Cerebellar cortex (tissue), 1 donor: ENCODE data around the gene THEM5.
"Not testable (repeated sequence)": the region's sequence is repeated elsewhere in the genome, so short reads cannot be mapped to it uniquely, and the experiment has no call there.

Experiments
- DNase-seq: peaks from one replicate; pipeline ENCODE4 v3.0.0-alpha.2; 2015; ENCODE audit warnings: low spot score

Gene THEM5, protein sequence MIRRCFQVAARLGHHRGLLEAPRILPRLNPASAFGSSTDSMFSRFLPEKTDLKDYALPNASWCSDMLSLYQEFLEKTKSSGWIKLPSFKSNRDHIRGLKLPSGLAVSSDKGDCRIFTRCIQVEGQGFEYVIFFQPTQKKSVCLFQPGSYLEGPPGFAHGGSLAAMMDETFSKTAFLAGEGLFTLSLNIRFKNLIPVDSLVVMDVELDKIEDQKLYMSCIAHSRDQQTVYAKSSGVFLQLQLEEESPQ

GRCh38 chr1:151853411-151853943 is at the start of gene THEM5:
THEM5 (minus strand) TSS chr1:151853712; CDS start chr1:151853565, 147 bp downstream.
- no peak for DNase-seq

DNA sequence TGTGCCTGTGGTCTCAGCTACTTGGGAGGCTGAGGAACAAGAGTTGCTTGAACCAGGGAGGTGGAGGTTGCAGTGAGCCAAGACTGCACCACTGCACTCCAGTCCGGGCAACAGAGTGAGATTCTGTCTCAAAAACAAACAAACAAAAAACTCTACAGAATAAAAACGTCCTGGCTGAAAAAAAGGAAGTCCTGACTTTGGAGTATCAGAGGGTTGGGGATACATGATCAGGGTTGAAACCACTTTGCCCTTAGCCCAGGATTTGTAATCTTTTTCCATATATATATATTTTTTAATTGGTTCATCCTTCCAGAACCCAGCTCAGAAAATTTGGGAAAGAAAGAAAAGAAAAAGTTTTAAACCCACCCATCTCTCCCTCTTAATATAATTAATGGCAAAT is 49.3 kb upstream of the THEM5 start:
- DNase-seq: no peak

- not testable (repeated sequence) for DNase-seq
Measured at GRCh38 chr1:151900804-151901203, 47.3 kb upstream of the THEM5 start.

DNA sequence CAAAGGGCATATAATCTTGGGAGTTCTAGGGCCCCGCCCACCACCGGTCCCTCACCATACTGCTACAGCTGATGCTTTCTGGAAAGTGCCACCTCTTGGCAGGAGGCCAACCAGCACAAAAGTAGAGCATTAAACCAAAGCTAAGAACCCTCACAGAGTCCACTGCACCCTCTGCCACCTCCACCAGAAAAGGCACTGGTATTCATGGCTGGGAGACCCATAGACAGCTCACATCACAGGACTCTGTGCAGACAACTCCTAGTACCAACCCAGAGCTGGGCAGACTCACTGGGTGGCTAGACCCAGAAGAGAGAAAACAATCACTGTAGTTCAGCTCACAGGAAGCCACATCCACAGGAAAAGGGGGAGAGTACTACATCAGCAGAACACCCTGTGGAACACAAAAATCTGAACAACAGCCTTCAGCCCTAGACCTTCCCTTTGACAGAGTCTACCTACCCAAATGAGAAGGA is 45.0 kb upstream of the THEM5 start:
- no peak for DNase-seq

DNA sequence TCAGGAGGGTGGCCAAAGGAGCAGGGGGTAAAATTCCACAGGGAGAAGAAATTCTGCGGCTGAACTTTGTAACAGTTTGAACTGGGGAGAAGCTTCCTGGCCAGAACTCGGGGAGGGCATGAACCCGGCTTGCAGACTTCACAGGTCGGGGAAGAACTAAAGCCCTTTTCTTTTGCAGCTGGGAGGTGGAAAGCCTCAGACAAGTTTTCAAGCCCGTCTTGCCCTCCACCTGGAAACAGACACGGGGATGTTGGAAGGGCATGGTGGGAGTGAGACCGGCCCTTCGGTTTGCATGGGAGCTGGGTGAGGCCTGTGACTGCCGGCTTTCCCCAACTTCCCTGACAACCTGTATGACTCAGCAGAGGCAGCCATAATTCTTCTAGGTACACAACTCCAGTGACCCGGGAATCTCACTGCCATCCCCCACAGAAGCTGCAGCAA is 44.5 kb upstream of the THEM5 start:
- DNase-seq: no peak

DNA sequence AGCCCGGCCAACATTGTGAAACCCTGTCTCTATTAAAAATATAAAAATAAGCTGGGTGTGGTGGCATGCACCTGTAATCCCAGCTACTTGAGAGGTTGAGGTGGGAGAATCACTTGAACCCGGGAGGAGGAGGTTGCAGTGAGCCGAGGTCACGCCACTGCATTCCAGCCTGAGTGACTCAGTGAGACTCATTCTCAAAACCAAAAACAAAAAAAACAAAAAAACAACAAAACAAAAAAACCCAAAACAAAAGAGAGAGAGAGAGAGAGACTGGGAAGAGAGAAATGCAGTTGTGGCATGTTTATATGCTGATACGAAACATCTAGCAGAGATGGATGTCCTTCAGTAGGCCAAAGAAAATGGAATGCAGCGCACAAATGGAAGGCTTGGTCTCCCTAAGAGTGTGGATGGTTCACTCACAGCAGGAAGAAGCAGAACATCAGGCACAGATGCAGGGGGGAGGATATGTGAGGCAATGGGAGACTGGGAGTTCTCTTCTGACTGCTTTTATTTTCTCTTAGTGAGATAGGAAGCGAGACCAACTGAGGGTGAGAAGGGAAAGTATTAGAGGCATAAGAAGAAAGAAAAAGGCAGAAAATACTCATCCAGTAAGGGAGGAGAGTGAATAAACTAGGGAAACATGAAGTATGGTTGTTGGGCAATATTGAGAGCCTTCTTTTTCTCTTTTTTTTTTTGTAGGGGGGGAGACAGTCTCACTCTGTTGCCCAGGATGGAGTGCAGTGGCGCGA is 39.8 kb upstream of the THEM5 start:
- DNase-seq: no peak

- no peak for DNase-seq
Measured at GRCh38 chr1:151892190-151892589, 38.7 kb upstream of the THEM5 start.

DNA sequence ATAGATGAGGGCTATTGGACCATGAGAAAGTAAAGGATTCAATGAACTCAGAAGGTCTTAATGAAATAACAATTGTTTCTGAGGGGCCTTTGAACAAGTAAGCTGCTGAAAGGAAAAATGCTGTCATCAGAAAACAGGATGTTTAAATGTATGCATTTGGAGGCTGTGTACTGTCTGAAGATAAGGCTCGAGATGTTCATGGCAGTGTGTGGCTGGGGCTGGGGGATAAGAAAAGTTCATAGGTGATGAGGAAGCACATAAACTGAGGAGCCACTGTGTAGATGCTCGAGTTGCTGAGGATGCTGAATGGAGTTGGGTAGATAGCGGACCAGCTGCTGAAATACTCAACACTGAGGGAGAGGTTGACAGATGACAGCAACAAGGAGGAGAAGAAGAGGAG is 38.0 kb upstream of the THEM5 start:
- DNase-seq: no peak

- DNase-seq: peak; percentile 6
Measured at GRCh38 chr1:151888972-151889570, 35.6 kb upstream of the THEM5 start.

GRCh38 chr1:151887028-151887427 is 33.5 kb upstream of the THEM5 start:
- DNase-seq: no peak

DNA sequence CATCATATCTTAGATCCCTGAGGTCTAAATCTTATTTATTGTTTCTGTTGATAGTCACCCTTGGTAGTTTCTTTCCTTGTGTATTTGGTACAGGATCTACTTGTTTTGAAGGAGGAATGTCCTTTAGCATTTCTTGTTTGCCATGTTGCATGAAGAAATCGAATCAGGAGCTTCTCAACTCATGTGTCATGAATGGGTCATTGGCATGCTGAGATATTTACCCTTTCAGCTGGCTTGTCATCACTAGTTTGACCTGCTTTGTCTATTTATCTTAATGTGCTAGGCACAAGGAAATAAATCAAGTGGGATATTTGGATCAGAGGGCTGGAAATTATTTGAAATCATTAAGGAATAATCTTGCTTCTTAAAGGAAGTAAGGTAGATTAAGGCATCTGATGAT is 32.0 kb upstream of the THEM5 start:
- DNase-seq: no peak

DNA sequence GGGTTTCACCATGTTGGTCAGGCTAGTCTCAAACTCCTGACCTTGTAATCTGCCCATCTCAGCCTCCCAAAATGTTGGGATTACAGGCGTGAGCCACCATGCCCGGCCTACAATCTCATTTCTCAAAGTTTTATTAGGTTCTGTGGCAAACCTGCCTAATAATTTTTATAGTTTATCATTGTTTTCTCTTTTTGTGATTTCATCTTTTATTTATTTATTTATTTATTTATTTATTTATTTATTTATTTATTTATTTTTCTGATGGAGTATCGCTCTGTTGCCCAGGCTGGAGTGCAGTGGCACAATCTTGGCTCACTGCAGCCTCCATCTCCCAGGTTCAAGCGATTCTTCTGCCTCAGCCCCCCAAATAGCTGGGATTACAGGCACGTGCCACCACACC is 31.4 kb upstream of the THEM5 start:
- DNase-seq: not testable (repeated sequence)

- DNase-seq: not testable (repeated sequence)
Measured at GRCh38 chr1:151884445-151884844, 30.9 kb upstream of the THEM5 start.

GRCh38 chr1:151883898-151884297 is 30.4 kb upstream of the THEM5 start:
- DNase-seq: not testable (repeated sequence)

- not testable (repeated sequence) for DNase-seq
Measured at GRCh38 chr1:151882918-151883317, 29.4 kb upstream of the THEM5 start.

DNA sequence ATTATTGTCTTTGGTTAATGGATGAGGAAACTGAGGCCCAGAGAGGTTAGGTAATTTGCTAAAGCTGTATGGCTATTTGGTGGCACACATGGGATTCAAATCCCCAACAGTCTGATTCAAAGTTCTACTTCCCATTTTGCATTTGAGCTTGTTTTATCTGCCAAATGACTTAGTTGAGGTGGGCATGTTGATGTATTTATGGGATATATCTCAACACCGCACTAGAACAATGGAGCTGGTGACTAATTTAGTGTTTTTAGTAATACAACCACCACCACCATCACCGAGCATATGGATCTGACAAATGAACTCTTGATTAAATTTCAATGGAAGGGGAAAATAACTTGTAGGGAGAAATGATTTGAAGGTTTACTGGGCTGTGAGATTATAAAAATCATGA is 29.0 kb upstream of the THEM5 start:
- DNase-seq: no peak

- no peak for DNase-seq
Measured at GRCh38 chr1:151881479-151881878, 28.0 kb upstream of the THEM5 start.

GRCh38 chr1:151875419-151876097 is 22.0 kb upstream of the THEM5 start:
- no peak for DNase-seq

DNA sequence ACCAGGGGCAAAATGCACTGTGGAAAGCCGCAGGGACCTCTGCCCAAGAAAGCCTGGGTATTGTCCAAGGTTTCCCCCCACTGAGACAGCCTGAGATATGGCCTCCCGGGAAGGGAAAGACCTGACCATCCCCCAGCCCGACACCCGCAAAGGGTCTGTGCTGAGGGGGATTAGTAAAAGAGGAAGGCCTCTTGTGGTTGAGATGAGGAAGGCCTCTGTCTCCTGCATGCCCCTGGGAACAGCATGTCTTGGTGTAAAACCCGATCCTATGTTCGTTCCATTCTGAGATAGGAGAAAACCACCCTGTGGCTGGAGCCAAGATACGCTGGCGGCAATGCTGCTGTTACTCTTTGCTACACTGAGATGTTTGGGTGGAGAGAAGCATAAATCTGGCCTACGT is 19.3 kb upstream of the THEM5 start:
- DNase-seq: not testable (repeated sequence)

GRCh38 chr1:151871284-151872030 is 17.9 kb upstream of the THEM5 start:
- no peak for DNase-seq

DNA sequence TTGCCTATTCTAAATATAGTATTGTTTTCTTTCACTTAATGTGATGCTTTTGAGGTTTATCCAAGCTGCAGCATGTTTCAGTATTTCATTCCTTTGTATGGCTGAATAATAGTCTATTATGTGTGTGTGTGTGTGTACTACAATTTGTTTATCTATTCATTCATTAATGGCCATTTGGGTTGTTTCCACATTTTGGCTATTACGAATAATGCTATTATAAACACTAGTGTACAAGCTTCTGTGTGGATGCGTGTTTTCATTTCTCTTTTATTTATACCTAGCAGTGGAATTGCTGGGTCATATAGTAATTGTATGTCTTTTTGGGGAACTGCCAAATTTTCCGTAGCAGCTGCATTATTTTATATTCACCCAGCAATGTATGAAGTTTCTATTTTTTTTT is 15.0 kb upstream of the THEM5 start:
- no peak for DNase-seq
